ENCODE results near the gene TMOD2.

Gene TMOD2

GRCh38 chr15:51828621-51829375 is 77.4 kb downstream of the TMOD2 start:
- DNase-seq: no peak

GRCh38 chr15:51829376-51830275 is 78.2 kb downstream of the TMOD2 start, which contains the start of gene TMOD3:
Gene TMOD3 (plus strand): TSS chr15:51829653. CDS start chr15:51862885, 33,232 bp downstream.
- DNase-seq: peak; percentile 87

GRCh38 chr15:51830276-51830806 is 78.9 kb downstream of the TMOD2 start:
- no peak for DNase-seq

DNA sequence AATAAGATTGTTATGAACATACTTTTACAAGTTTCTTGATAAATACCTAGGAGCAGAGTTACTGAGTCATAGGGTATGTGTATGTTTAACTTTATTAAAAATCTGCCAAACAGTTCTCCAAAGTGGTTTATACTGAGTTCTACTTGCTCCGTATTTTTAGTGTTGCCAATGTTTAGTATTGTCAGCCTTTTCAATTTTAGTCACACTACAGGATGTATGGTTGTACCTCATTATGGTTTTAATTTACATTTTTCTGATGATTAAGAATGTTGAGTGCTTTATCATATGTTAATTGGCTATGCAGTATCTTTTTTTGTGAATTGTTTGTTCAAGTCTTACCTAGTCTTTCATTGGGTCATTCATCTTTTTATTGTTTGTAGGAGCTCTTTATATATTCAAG is 82.4 kb downstream of the TMOD2 start:
- no peak for DNase-seq

GRCh38 chr15:51837792-51838251 is 86.4 kb downstream of the TMOD2 start:
- no peak for DNase-seq

DNA sequence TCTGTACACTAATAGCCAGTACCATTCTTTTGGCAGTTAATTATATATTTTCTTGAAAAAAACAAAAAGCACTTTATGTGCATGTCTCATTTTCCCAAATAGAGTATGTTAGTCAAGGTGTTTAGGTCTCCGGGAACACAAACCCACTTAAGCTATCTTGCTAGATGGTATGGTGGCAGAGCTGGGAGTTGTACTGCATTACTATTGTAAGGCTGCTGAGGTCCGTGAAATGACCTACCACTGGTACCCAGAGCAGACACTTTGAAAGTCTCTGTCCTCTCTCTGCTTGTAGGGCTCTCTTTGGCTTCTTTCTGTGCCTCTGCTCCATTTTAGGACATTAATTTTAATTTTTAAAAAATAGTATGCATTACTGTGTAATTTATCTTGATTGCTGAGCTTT is 86.9 kb downstream of the TMOD2 start:
- DNase-seq: no peak

DNA sequence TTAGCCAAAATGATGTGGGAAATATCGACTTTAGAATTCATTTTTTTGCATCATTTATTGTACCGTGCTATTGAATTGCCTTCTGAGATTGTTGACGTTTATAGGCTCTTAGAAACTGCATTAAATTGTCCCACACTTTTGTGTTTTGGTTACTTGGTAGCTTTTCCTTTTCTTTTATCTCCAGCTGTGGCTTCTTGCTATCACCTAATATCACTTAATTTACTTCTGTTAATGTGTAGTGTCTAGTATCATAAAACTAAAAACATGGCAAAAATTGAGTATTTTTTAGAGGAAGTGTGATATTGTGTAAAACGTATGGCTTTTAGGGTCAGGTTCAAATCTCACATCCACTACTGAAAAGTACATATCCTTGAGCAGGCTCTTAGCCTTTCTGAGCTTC is 89.3 kb downstream of the TMOD2 start:
- DNase-seq: no peak

DNA sequence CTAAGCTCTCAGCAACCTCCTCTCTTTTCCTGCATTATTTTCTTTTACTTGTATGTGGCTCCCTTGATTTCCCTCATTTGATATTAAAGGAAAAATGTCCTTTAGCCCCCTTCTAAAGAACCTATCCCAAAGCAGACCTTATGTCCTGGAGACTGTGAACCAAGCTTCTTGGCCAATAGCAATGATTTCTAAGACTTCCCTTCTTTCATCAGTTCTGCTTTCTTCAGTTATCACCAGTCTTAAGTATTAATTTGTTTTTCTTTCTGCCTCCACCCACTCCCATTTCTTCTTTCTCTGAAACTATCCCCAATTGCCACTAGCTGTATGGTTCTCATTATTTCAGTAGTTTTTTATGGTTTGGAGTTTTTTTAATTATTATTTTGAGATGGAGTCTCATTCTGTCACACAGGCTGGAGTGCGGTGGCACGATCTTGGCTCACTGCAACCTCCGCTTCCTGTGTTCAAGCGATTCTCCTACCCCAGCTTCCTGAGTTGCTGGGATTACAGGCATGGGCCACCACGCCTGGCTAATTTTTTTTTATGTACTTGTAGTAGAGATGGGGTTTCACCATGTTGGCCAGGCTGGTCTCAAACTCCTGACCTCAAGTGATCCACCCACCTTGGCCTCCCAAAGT is 90.1 kb downstream of the TMOD2 start:
- DNase-seq: no peak

DNA sequence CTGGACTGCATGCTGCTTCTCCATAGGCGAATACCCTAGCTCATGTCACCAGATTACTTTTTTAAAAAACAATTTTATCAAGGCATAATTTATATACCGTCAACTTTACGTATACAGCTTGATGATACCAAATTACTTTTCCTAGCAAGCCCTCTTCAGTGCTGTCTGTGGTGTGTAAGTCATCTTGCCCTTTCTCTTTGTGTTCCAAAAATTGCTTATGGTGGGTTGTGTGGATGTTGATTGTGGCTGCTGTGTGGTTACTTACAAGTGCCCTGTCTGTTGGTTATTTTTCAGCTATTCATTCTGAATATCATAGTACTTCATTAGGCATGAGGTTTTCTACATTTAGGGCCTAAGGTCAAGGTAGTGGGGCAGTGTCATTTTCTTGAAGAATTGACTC is 90.9 kb downstream of the TMOD2 start:
- no peak for DNase-seq

DNA sequence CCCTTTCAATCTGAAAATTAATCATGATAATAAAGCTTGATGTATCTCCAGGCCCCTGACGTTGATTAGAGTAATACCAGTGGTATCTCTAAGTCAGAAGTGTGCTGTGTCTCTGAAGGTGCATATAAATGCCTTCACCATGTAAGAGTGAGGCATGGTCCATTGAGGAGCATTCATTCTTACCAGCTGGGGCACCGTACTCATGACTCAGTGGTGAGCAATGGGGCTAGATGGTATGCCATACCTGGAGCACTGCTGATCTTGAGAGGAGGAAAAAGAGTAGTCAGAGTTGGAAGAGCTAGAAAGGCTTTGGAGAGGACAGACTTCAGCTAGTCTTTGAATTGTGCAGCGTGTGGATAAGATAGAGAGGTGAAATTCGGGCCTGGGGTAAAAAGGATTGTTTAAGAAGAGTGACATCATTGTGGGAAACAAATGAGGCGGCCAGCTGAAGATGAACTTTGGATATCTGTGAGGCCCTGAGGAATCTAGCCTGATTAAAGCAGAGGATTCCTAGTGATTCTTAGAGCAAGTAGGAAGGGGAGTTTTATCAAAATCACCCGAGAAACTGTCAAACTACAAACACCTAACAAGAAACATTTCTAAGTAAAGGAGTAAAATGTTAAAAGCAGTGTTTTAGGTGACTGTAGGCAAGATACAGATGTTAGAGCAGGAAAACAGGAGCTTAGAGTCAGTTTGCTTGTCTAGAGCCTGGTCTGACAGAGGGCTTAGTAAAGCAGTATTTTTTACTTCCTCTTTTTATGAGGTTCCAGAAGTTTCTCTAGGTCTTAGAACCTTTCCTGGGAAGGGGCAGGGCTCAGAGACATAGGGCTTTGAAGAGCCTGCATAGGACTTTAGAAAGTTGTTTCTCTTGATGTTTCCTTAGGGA is 91.7 kb downstream of the TMOD2 start:
- DNase-seq: no peak

DNA sequence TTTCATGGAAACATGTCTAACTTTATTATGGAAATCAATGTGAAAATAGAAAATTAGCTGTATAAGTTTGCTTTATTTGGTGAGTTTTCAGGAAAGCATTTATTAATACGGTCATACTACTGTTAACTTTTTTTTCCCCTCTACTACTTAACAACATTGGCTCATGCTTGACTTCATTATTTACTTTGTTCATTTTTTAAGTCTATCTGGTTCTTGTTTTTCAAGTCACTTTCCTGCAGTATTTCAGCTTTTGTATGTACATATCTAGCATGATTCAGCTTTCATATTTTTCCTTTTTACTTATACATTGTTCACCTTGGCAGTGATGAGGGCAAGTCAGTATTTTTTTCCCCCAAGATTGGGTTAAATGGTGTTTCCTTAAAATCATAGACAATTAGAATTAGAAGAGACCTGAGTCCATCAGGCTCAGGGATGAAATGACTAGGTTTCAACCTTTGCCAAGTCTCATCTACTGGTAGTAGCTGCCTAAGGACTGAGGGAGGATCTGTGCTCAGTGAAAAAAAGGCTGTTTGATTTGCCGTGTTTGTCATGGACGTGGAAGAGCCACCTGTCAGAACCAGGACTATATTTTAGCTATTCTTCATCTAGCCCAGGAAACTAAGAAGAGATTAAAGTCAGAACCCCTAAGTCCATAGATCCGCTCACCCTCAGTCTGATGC is 93.5 kb downstream of the TMOD2 start:
- no peak for DNase-seq

- no peak for DNase-seq
Measured at GRCh38 chr15:51846066-51846462, 94.7 kb downstream of the TMOD2 start.

GRCh38 chr15:51846463-51847230 is 95.2 kb downstream of the TMOD2 start:
- DNase-seq: no peak

DNA sequence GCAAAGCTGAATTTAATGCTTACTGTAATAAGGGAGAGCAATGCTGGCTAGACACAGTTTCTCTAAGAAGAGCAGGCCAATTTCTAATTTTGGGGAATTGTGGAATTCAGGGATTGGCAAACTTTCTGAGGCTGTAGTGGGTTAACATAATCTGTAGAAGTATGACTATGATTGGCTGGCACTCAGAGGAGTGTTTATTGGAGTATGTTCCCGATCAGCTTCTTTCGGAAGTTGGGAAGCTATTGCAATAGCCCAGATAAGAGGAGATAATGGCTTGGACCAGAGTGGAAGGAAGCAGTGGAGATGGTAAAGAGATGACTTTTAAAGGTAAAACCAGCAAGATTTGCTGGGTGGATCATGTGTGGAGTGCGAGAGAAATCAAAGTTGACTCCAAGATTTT is 97.4 kb downstream of the TMOD2 start:
- DNase-seq: no peak

DNA sequence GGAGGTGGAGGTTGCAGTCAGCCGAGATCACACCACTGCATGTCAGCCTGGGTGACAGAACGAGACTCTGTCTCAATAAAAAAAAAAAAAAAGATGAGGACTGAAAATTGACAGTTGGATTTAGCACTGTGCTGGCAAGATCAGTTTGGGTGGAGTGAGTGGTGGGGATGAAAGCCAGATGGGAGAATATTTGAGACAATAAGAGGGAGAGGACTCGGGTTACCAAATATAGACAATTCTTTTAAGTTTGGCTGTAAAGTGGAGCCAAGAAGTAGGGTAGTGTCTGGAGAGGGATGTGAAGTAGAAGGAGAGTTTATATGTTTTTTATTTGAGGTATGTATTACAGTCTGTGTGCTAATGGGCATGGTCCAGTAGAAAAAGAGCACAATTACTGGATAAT is 98.5 kb downstream of the TMOD2 start:
- no peak for DNase-seq

- no peak for DNase-seq
Measured at GRCh38 chr15:51853998-51854397, 102.6 kb downstream of the TMOD2 start.

DNA sequence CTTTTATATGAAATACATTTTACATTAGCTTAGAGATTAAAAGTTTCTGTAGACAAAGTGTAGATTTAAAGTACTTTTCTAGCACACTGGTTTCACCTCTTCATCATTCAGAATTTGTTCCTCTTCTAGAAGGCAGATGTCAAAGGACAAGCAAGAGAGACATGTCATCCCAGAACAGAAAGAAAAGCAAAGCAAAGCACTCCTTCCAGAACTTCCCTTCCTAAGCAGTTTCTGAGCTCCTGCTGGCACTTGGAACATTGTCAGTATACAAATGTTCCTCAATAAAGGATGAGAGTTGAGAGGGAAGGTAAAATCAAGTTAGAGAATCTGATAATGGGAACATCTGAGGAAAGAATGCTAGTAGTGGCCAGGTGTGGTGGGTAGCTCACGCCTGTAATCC is 104.2 kb downstream of the TMOD2 start:
- DNase-seq: no peak

GRCh38 chr15:51856714-51857380 is 105.5 kb downstream of the TMOD2 start:
- DNase-seq: no peak

- DNase-seq: peak; percentile 58
Measured at GRCh38 chr15:51861557-51862359, 110.4 kb downstream of the TMOD2 start.

Measured in effector CD4-positive, alpha-beta T cell (primary cell).